ENCODE results near the gene PLPPR3. TPM values are rescaled to one million over a fixed set of nuclear protein-coding genes. Genes with fewer than 3 reads are reported as not detected.
A peak's percentile ranks its signal among the peaks of the same experiment; 100 is the strongest.
"Not testable (repeated sequence)": the region's sequence is repeated elsewhere in the genome, so short reads cannot be mapped to it uniquely, and the experiment has no call there.

The PLPPR3 gene
- total RNA-seq, 4 donors from 2014 or later, result not detected

DNA sequence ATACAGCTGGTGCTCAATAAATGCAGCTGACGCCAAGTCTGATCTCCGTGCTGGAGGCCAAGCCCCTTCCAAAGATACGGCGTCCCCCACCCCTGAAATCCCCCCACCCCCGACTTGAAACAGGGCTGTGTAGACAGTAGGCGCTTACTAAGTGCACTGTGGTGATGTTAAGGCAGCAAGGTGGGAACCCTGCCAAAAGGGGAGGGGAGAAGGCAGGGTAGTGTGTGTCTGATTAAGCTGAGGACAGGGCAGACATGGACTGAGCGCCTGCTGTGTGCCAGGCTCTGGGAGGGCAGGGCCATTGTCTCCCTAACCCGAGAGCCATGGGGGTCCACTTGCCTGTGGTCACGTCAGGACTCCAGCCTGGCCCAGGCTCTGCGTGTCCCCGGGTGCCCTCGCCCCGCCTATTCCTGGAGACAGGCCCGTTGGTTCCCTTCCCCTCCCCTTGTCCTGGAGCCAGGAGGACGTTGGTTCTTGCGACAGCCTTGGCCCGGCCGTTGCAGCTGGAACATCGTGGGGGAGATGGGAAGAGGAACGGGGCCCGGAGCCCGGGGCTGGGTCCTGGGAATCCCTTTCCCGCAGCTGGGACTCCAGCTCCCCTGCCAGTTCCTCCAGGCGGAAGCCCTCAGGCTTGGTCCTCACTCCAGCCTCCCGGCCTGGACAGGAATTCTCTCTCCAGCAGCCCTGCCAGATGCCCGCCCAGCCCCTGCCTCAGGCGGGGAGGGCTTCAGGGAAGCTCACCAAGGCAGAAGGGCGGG is 28.6 kb upstream of the PLPPR3 start:
- 22 to 33% methylated on average over 11 to 17 of the region's 28 CpGs for WGBS, 2 donors
- H3K36me3 ChIP-seq, result no peaks in the 10 kb centered on the region
- intact Hi-C loops (cut with DNase I), result loop anchor here (10.0 kb wide), 2 partner anchors 76 to 134 kb away; partner anchors contain the start of gene WDR18
- no peak for DNase-seq
- H3K9me3 ChIP-seq, result no peaks in the 10 kb centered on the region
- H3K27ac ChIP-seq, result peak overlapping the region; percentile 55 to 90 (median 78)
- peaks cover 15 to 40% (median 16%) of the 10 kb centered on the region in 3 donors for H3K4me1 ChIP-seq
- peak overlapping the region in 1 of 4 donors; percentile 47 for H3K4me3 ChIP-seq
- H3K27me3 ChIP-seq, result peaks cover 0 to 93% (median 1%) of the 10 kb centered on the region in 4 donors
- no peak for TF ChIP-seq CTCF (IDR thresholded peaks at IDR 0.05)
- no peak for TF ChIP-seq POLR2A (IDR thresholded peaks at IDR 0.05)

GRCh38 chr19:849195-849594 is 27.4 kb upstream of the PLPPR3 start:
- 68 to 73% methylated on average over 7 to 8 of the region's 8 CpGs for WGBS, 2 donors
- H3K27me3 ChIP-seq, result peaks cover 0 to 96% (median 1%) of the 10 kb centered on the region in 4 donors
- DNase-seq; H3K27ac ChIP-seq; H3K36me3 ChIP-seq; H3K4me3 ChIP-seq; H3K9me3 ChIP-seq; intact Hi-C loops (cut with DNase I): not testable (repeated sequence)
- peaks cover 15 to 47% (median 16%) of the 10 kb centered on the region in 3 donors for H3K4me1 ChIP-seq

DNA sequence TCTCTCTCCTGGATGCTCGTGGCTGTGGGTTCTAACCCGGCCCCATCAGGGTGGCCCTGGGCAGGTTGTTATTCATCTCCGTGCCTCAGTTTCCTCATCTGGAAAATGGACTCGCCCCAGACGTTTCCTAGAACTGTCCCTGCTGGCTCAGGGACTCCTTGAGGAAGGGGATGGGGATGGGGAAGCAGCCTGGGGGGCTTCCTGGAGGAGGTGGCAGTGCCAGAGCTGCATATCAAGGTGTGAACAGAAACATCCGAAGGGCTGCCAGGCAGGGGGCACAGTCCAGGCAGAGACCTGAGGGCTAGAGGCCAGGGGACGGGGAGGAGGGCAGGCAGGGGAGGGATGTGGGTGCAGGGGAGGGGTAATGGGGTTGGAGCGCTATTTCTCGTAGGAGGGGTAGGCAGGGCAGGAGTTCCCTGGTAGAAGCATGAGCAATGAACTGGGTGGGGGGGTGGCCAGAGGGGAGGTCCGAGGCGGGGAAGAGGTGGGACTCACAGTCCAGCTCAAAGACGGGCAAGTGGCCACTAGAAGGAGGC is 26.7 kb upstream of the PLPPR3 start:
- H3K4me1 ChIP-seq, result peaks cover 20 to 54% (median 22%) of the 10 kb centered on the region in 3 donors
- H3K27ac ChIP-seq, result peak overlapping the region in 2 of 4 donors; percentile 23 to 30
- H3K4me3 ChIP-seq, result no peak overlapping the region
- 29 to 39% methylated on average over 6 to 7 of the region's 12 CpGs for WGBS, 2 donors
- intact Hi-C loops (cut with DNase I), result no loop called here
- H3K27me3 ChIP-seq, result peaks cover 0 to 98% (median 4%) of the 10 kb centered on the region in 4 donors
- no peak for TF ChIP-seq CTCF (IDR thresholded peaks at IDR 0.05)
- TF ChIP-seq POLR2A (IDR thresholded peaks at IDR 0.05), result no peak
- no peak for DNase-seq
- no peaks in the 10 kb centered on the region for H3K36me3 ChIP-seq
- no peaks in the 10 kb centered on the region for H3K9me3 ChIP-seq

DNA sequence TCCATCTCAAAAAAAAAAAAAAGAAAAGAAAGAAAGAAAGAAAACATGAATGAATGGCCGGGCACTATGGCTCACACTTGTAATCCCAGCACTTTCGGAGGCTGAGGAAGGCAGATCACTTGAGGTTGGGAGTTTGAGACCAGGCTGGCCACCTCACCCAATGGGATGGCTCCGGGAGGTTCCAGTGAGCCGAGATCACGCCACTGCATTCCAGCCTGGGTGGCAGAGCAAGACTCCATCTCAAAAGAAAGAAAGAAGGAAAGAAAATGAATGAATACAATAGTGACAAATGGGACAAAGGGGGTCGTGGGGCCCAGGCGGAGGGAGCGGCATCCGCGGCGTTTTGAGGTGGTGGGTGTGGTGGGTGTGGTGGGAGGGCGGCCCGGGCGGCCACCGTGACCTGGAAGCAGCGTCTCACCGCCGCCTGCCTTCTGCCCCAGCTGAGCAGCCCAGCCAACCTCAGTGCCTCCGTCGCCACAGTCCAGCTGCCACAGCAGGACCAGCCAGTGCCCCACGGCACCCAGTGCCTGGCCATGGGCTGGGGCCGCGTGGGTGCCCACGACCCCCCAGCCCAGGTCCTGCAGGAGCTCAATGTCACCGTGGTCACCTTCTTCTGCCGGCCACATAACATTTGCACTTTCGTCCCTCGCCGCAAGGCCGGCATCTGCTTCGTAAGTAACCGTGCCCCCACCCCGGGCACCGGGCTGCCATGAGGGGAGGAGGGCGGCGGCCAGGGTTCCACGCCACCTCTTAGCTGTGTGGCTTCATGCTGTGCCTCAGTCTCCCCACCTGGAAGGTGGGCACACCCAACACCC is 24.2 kb upstream of the PLPPR3 start:
- Histone ChIP-seq H3K4me1 (peaks cover 16 to 39% (median 23%) of the 10 kb centered on the region in 3 donors), H3K36me3 (no peaks in the 10 kb centered on the region), H3K27me3 (peaks cover 0 to 95% (median 9%) of the 10 kb centered on the region in 4 donors), H3K27ac (no peak overlapping the region), H3K9me3 (no peaks in the 10 kb centered on the region), H3K4me3 (no peak overlapping the region)
- TF ChIP-seq CTCF (IDR thresholded peaks at IDR 0.05) (no peak), POLR2A (IDR thresholded peaks at IDR 0.05) (no peak)
- 36 to 48% methylated on average over 18 to 27 of the region's 37 CpGs for WGBS, 2 donors
- intact Hi-C loops (cut with DNase I), result no loop called here
- DNase-seq, result no peak

DNA sequence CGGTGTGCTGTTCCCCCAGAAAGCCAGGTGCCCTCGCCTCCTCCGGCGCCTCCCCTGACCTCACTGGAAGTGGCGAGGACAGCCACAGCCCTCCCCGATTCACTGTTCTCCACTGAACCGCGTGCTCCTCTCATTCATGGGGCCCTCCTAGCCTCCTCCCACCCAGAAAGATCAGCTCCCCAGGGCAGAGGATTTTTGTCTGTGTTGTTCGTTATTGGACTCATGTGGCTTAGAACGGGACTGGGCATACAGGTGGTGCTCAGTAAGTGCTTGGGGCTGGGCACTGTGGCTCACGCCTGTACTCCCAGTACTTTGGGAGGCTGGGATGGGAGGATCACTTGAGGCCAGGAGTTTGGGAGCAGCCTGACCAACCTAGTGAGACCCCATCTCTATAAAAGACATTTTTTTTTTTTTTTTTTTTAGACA is 22.8 kb upstream of the PLPPR3 start:
- Histone ChIP-seq H3K36me3 (no peaks in the 10 kb centered on the region), H3K27ac (no peak overlapping the region), H3K27me3 (peaks cover 0 to 96% (median 9%) of the 10 kb centered on the region in 4 donors), H3K4me3 (no peak overlapping the region), H3K9me3 (no peaks in the 10 kb centered on the region), H3K4me1 (peaks cover 11 to 29% (median 16%) of the 10 kb centered on the region in 3 donors)
- intact Hi-C loops (cut with DNase I), result no loop called here
- 31 to 38% methylated on average over 4 to 6 of the region's 11 CpGs for WGBS, 2 donors
- DNase-seq, result no peak
- TF ChIP-seq CTCF (IDR thresholded peaks at IDR 0.05) (no peak), POLR2A (IDR thresholded peaks at IDR 0.05) (no peak)

Measured in esophagus squamous epithelium (tissue), 5 donors.